CD4-positive, alpha-beta T cell treated with Interleukin-12 subunit alpha and Interleukin-12 subunit beta, for 1 hour (primary cell): ENCODE data around the gene RNF217.
"Not testable (repeated sequence)": the region's sequence is repeated elsewhere in the genome, so short reads cannot be mapped to it uniquely, and the experiment has no call there.

Experiments
- DNase-seq: peaks from one replicate; pipeline ENCODE4 v3.0.0-alpha.2; 2020

Gene RNF217

DNA sequence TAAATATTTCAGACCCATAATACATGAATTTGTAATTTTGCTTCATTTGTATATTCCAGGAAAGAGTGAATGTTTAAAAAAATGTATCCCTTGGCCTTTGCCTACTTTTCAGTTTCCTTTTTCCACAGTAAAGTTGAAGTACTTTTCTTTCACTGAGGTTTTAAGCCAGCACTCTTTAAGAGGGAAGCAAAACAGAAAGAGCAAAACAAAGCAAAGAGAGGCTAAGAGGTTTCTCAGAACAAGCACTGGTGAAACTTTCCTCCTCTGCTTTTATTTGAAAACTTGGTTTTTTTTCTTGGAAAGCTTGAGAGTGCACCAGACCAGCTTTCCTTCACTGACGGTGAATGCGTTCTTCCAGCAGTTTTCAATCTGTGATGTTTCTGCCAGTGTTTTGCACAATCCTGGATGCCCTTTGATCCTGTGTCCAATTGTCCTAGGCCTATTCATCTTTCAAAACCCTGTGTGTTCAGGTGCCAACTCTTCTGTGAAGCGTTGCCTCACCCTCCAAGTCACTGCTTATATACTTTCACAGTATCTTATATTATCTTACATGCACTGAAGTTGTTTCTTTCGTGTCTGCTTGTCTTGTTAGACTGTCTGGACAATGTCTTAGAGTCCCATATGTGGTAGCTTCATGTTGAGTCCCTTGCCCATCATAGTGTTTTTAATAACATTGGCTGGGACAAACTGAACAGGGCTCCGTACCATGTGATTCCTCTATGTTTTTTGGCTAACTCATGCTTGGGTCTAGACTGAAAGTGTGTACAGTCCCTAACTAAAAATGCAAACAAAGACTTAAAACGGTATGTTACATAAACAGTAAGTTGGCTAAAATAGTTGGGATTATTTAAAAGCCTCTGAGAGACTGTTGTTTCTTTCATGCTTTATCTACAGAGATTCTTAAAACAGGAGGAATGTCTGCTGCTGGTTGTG is 1.9 kb downstream of the RNF217 start:
- no peak for DNase-seq

DNA sequence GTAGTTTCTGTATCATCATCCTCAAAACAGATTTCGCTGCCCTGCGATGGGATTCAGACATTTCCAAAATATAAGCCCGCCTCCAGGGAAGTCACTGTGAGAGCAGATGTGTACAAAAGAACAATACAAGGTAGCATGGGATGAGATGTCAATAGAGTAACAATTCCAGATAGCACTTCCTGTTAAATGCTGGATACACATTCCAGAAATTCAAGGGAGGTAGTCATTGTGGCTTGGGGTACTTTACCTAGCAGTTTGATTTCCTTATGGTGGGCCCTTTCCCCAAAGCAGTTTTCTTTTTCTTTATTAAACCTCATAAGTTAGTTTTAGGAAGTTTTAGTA is 2.5 kb downstream of the RNF217 start:
- DNase-seq, result no peak

DNA sequence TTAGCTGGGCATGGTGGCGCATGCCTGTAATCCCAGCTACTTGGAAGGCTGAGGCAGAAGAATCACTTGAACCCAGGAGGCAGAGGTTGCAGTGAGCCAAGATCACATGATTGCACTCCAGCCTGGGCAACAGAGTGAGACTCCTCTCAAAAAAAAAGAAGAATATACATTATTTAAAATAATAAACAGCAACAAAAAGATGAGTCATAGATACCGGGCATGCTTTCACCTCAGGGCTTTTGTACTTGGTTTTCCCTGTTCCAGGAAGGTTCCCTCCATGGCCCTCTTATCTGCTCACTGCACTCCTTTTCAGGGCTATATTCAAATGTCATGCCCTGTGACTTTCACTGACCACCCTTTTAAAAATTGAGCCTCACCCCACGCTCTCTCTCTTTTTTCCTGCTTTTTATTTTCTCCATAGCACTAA is 3.2 kb downstream of the RNF217 start:
- DNase-seq, result not testable (repeated sequence)

DNA sequence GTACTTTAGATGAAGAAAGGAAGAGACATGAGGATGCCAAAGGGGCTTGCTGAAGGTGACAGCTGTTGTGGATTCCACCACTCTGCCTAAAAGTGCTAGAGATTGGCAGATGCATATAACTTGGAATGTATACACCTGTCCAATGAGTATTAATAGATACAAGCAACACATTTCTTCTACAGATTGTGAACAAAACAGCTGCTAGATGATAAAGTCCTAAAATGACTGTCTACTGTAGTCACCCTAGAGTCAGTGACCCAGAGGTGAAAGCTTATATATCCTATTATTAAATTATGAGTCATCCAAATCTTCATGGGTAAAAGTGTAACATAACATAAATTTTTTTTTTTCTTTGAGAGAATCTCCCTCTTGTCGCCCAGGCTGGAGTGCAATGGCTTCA is 5.2 kb downstream of the RNF217 start:
- no peak for DNase-seq

DNA sequence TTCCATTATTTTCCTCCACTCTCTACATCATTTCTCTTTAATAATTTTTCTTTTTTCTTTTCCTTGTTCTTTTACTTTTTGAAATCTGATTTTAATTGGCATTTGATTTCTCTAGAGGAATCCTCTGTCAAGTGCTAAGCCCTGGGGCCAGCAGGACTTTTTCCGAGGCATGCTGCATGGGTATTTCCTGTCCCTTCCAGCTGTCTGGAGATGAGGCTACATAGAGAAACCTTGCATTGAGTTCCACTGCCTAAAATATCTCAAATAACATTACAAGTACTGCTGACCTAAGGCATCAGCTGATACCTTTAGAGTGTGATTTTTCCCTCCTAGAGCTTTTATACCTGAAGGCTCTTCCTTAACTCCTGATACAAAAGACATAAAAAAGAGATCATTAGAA is 6.2 kb downstream of the RNF217 start:
- no peak for DNase-seq

DNA sequence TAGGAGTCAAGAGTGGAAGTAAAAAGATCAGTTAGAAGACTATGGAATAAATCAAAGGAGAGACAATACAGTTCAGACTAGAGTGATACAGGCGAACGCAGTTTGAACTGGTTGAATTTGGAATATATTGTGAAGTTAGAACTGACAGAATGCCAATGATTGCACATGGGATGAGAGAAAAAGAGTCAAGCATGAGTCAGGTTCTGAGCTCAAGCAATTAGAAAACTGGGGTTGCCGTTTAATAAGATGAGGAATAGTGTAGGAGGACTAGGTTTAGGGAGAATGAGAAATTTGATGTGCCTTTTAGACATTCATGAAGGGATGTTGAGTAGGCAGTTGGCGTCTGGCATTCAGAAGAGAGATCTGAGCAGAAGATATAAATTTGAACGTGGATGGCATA is 8.0 kb downstream of the RNF217 start:
- no peak for DNase-seq

DNA sequence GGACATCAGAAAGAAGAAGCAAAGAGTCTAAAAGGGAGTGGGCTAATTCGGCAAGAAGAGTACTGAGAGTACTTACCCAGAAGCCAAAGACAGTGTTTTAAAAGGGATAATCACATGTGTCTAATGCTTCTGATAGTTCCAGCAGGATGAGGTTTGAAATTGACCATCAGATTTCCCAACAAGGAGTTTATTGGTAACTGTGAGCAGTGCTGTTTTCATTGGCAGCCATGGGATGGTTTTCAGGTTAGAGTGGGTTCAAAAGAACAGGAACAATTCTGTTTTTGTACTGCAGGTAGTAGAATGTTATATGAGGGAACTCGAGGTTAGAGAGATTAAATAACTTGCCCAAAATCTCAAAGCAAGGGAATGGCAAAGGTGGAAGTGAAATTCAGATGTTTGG is 8.5 kb downstream of the RNF217 start:
- no peak for DNase-seq

DNA sequence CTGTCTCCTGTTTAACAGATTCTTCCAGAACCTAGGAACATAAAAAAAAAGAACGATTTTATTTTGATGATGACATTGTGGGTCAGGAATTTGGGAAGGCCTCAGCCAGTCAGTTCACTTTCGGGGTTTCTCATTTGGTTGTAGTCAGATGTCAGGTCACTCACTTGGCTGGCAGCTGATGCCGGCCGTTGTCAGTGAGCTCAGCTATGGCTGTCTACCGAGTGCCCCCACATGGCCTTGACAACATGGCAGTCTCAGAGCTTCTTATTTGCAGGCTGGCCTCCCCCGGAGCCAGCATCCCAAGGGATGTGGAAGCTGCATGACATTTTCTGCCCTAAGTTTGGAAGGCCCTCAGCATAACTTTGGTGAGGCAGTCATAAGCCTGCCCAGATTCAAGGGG is 11.5 kb downstream of the RNF217 start:
- no peak for DNase-seq

DNA sequence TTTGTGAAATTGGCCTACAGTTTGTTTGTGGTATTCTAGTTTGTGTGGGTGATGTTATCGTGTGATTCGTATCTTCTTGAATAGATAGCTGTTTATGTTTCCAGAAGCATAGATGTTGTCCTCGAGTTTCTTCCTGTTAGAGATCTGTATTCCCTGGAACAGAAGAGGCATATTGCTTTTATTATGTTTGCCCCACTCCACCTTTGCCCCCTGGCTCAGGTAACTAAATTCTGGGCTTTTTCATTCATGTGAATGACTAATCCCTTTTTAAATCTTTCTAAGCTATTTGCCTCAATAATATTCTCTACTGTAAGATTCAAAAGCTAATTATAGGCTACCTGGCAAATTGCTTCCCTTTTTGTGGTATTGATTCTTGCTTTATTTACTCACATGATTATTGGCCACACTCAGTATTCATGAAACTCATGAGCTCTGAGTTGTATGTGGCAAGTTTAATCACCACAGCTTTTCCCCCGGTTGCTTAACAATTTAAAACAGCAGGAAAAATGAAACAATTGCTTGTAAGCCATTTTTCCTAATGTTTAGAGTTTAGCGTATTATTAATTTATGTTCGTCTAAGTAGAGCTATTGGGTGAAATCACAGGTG is 12.6 kb downstream of the RNF217 start:
- no peak for DNase-seq

DNA sequence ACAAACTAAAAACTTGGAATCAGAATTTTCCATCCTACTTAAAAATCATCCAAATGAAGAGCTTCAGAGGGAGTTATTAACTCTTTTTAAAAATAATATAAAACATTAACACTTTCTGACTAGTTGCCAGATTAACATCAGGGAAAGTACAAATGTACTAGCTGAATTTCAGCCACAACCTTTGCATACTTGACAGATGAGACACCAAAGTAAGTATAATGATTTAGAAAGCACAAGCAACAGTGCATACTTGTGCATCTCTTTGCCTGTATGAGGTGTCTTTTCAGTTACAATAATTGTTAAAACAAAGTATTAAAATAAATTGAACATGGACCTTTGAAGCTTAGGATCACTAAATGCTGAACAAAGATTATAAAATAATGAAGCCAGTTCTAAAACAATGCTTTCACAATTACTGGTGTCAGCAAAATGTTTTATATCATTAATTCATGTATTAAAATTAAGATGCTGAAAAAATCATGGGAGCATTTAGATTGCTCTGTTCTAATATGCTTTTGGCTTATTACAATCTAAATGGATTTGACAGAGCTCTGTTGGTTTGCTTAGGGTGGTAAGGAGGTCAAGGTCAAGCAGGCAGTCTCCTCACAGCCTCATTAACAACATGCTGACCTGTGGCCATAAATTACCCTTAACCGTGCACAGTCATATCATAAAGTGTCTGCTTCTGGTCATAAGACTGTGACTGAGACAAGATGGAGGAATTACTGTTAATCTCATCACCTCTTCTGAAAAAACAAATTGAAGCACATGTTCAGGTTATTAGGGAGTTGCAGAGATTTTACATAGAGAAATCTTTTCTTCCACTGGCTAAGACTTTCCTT is 15.1 kb downstream of the RNF217 start:
- no peak for DNase-seq

DNA sequence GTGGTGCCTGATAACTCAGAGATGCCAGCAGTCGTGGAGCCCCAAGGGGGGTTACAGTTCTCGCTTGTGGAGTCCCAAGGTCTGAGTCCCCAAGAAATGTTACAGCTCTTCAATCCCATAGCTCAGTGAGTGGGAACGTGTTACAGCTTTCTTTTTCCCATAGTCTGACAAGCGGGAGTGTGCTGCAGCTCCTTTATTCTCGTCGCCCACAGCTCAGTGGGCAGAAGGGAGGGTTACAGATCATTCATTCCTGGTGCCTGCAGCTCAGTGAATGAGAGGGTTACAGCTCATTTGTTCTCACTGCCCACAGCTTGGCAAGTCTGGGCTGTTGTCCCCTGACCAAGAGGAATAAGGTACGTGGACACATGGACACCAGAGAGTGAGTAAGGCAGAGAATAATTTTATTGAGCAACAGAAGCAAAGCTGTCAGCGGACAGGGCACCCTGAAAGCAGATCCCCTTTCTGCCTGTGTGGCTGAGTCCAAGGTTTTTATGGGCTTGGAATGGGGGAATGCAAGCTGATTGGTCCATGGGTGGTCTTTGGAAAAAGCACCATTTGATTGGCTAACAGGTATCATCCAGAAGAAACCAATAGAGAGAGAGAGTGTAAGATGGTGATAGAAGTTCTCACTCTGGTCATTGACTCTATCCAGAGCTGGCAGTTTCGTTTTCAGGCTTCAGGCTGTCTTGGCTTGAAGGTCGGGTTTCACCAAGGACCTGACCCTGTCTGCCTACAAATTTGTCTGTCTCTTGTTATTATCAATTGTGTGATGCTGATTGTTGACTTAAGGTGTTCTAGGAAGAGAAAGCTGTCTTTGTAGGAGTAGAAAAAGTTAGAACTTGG is 16.4 kb downstream of the RNF217 start:
- no peak for DNase-seq

DNA sequence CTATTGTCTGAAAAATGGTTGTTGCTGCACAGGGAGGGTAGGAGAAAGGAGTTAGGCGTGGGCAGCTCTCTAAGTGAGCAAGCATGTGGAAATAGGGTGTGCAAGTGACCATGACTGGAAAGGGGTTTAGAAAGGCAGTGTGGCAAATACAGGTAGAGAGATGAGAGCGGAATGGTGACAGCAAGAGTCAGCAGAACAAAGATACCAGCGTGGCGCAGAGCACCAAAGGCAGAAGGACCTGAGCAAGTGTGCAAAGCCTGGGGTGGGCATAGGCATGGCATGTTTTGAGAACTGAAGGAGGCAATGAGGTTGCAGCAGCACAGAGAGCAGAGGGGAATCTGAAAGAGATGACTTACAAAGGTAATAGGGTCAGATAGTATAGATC is 17.0 kb downstream of the RNF217 start:
- DNase-seq, result no peak

DNA sequence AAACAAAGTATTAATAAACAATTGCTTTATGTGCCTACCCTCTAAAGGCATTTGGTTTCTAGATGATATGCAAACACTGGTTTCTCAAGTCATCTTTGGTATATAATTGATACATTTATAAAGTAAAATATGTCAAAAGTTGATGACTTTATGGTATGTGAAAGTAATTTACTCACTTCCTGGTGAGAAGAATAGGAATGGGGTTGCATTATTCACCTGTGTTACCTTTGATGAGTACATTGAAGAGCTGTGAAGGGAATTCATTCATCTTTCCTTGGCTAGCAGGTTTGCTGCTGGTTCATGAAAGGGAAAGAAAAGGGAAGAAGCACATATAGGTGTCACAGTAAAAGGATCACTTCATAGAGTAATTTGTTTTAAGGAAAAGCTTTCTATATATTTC is 20.4 kb downstream of the RNF217 start:
- no peak for DNase-seq

DNA sequence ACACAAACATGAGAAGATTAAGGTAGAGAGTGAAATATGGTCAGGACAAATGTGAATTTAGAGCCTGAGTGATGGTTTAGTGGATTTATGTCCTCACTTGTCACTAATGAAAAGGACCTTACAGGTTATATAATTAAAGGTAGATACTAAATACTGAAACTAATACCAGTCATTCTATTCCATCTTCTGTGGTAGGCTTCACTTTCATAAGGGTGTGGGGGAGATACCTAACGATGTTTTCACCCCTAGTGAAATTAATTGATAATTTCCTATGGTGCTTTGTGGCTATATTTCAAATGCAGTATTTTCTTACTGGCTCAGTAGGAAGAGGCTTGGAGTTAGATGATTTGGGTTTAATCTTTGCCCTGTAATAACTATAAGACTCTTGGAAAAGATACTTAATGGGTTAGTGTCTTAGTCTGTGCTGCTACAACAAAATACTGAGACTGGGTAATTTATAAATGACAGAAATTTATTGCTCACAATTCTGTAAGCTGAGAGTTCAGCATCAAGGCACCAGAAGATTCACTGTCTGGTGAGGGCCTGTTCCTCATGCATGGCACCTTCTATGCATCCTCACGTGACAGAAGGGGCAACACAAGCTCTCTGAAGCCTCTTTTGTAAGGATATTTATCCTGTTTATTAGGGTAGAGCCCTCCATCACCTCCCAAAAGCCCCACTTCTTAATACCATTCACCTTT is 21.3 kb downstream of the RNF217 start:
- DNase-seq, result no peak

DNA sequence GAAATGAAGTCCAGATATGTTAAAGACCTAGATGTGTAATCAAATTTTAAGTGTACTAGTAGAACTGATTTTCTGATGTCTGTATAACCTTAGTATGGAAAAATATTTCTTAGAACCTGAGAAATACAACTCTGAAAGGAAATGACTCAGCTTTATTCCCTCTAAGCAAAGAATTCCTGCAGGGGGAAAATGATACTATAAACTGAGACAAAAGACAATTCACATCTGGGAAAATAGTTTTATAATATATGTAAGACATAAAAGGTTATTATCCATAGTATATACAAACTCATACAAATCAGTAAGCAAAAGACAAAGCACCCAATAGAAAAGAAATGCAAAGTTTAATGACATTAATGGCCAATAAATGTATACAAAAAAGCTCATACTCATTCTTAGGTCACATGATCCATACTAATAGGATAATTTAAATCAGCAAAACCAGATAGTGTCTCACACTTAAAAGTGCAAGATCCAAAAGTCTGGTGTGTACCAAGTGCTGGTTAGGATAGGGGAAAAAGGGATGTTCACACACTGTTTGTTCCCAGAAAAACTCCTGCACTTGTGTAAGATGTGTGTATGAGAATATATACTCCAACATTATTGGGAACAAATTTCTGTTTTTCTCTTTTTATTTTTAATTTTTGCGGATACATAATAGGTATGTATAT is 22.6 kb downstream of the RNF217 start:
- no peak for DNase-seq

DNA sequence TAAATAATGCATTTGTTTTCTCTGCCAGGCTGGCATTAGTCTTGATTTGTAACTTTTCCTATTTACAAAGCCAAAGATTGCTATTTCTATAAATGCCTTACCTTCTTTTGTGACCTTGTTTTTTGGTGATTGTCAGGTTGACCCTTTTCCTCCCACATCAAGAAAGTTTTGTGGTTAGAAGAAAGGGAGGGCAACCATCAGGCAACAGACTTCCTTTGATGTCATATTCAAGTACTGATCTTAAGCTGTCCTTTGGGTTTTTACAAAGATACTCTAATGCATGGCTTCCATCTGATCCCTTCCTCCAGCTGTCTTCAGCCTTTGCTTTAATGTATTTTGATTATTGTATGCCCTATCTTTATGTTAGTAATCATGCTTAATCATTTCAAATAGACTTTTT is 23.9 kb downstream of the RNF217 start:
- no peak for DNase-seq

DNA sequence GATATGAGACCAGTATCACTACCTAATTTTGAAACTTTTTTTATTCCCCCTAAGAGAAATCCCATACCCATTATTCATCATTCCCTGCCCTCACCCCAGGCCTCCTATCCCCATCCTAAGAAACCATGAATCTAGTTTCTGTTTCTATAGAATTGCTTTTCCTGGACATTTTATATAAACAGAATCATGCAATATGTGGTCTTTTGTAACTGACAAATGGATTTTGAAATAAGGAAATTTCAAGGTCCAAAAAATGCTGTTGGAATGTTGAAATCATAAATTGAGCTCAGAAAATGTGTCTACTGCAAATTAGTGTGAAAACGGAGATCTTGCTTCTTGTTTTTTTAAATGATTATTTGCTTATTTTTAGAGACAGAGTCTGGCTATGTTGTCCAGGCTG is 25.1 kb downstream of the RNF217 start:
- no peak for DNase-seq

DNA sequence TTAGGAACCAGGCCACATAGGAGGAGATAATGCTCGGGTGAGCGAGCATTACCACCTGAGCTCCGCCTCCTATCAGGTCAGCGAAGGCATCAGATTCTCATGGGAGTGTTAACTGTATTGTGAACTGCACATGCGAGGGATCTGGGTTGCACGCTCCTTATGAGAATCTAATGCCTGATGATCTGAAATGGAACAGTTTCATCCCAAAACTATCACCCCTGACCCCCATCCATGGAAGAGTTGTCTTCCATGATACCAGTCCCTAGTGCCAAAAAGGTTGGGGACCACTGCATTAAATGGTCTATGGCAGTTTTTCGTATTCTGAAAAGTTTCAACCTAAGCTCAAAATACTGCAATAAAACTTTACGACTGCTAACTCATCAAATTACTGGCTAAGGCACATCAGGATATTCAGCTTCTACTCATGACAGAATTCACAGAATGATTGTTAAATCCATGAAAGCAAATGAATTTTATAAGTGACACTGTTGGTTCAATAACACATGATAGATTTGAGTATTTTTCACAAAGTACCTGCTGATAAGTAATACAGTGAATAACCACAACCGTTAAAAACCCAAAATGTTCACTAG is 25.9 kb downstream of the RNF217 start:
- DNase-seq, result no peak

DNA sequence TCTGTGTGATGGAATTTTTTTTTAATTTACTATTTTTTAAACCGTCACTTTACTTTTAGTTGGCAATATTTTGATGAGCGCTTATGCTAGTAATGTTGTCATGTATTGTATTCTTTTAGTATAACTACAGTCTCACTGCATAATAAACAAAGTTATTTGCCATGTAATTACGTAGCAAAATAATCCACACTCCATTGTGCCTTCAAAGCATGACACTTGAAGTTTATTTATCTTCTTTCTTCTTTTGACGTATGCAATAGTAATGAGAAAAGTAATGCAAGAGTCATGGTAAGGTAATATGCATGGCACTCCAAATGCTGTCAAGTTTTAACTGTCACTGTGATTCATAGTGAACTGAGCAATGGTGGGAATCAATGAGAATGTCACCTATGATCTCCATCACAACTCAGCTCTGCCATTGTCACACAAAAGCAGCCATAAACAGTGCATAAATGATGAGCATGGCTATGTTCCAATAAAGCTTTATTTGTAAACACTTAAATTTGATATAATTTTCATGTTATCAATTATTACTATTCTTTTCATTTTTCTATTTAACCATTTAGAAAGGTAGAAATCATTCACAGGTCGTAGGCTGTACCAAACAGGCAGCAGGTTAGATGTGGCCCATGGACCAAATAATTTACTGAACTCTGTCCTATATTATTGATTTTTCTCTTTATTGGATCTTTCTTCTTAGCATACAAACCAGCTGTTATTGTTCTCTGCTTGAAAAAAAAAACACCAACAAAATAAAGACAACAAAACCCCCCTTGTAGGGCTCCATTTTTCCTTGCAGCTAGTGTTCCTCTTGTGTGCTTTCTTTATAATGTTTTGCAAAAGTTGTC is 27.1 kb downstream of the RNF217 start:
- no peak for DNase-seq

DNA sequence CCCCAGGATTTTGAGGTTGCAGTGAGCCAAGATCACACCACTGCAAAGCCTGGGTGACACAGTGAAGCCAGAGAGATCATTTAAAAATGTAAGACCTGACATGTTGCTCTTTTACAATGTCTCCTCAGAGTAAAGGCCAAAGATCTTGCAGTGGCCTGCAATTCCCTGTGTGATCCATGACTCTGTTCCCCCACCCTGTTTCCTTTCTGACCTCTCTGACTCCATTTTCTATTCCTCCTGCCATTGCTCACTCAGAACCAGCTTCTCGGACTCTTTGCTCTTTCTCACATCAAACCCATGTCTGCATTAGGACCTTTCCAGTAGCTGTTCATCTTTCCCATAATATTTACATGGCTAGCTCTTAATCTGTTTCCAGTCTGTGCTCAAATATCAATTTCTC is 28.8 kb downstream of the RNF217 start:
- no peak for DNase-seq
